HG03196 (cell line): ENCODE measurements around the gene XXYLT1.

Experiments
- ATAC-seq: cut with Tn5 transposase; IDR thresholded peaks from one replicate; pipeline ENCODE4 v1.9.1; 2021; ENCODE audit not compliant: unreplicated experiment

XXYLT1 gene

GRCh38 chr3:195209083-195209846 lies 61.7 kb downstream of the XXYLT1 start:
- ATAC-seq, result no peak

- no peak for ATAC-seq
Observed at GRCh38 chr3:195208631-195209030, 62.3 kb downstream of the XXYLT1 start.

DNA sequence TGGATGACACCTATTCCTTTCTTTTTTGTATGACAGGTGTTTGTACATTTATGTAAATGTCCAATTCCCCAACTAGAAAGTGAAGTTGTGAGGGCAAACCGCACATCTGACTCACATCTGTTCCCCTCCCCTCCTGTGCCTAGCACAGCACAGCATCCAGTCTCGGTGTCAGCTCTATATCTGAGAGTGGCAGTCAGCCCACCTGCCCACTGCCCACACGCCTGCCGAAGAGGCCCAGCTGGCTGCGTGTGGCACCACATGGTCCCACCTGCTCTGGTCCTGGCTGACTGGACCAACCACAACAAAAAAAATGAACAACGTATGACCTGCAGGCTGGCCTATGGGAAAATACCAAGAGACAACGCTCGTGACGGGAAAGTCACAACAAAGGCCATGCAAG lies 62.8 kb downstream of the XXYLT1 start:
- ATAC-seq, result peak; percentile 80

- ATAC-seq, result peak; percentile 34
Observed at GRCh38 chr3:195207731-195208130, 63.2 kb downstream of the XXYLT1 start.

DNA sequence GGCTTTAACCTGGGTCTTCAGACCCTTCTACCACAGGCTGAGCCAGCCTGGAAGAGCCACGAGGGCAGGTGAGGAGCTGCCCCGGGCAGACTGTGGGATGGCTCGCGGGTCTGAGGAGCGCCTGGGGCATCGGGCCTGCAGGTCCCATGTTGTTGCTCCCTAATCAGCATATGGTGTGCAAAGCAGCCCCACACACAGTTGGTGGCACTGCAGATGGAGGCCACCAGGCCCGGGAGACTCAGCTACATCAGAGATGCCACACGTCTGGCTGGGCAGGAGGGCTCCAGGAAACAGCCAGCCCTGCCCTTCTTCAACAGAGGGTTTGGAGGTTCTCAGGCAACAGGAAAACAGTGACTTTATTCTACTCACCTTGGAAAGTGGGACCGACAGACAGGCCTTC lies 63.9 kb downstream of the XXYLT1 start:
- no peak for ATAC-seq

- no peak for ATAC-seq
Observed at GRCh38 chr3:195204360-195205163, 66.4 kb downstream of the XXYLT1 start.

- no peak for ATAC-seq
Observed at GRCh38 chr3:195203606-195204005, 67.4 kb downstream of the XXYLT1 start.

- ATAC-seq, result no peak
Observed at GRCh38 chr3:195201295-195201694, 69.7 kb downstream of the XXYLT1 start.

DNA sequence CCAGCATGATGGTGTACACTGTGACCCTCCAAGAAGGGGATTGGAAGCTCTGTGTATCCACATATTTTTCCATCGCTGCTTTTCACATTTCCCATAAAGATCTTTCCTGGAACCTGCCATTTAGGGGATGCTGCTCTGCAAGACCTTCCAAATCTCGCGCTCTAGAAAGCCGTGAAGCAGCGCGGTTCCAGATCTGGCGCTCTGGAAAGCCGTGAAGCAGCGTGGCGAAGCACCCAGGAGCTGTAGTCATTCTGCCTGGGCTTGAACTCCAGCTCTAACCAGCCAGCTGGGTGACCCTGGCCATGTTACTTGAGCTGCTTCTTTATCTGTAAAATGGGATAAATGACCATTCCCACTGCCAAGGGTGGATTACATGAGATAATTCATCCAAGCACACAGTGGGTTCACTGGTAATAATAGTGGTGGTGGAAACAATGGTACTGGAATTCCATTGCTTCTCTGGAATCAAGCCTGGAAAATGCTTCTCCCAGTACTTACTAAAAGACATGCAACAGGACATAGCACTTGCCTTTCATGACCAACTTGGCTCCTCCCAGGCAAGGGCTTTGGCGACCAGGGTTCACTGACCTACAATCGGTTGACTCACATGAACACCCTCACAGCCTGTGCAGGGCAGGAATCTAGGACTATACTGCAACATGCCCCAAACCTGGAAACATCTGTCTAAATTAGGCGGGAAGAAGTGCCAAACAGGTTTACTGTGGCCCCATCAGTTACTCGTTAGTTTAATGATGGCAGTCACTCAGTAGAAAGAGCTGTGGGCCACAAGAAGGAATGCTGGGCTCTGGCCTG lies 70.7 kb downstream of the XXYLT1 start:
- no peak for ATAC-seq

DNA sequence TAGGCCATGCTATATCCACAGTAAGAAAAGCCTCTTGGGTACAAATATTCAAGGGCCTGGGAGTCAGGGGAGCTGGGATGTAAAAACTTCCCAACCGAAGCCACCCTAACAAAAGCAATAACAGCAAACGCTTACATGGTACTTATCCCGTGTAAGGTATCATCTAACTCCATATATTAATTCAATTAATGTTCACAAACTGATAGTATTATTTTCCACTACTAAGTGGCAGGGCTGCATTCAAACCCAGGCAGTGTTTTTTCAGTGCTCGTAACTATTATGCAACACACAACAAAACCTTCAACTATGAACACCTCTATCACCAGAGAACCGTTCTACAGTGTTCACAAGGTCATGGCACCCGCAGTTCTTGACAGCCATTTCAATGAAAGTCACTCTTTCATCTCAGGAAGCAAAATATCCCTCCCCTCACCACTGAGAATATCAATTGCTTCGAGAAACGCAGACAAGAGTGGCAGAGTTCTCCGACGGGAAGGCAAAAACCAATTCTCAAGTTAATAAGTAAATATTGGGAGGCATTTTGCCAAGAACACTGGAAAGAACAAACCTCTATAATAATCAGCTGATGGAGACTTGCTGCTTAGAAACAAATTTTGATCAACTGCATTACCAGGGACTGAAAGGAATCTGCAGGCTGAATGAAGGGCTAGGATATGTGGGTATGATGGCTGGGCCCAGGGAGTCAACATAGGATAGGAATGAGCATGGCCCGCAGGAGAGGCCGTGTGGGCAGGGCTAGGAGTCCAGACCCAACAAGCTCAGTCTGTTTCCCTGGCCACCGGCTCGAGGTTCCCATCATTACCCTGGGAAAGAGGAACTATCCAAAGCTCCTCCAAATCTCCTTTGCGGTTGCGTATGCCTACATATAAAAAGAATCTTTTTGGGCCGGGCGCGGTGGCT lies 72.3 kb downstream of the XXYLT1 start:
- ATAC-seq, result no peak

DNA sequence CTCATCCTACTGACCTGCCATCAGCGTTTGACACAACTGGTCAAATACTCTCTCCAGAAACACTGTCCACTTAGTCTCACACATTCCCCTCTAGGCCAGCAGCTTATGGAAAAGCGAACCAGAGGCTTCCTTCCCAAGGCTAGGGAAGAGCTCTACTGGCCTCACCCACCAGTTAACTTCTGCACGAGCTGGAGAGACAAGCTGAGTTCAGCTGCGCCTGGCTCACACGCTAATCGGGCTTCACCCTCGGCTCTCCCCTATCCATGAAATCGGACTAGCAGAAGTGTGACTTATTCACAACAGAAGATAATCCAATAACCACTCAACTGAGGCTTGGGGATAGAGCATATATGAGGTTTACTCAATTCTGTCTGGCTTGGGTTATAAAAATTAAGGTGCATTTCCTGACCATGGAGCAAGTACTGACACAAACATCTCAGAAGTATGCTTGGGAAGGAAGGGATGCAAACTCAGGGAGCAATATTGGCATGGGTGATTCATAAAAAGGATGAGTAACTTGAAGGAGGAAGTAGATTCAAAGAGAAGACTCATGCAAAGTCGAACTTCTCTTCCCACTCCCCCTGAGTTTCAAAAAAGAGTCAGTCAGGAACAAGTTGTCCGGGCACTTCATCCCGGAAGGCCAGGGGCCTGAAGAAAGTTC lies 73.1 kb downstream of the XXYLT1 start:
- ATAC-seq, result no peak

DNA sequence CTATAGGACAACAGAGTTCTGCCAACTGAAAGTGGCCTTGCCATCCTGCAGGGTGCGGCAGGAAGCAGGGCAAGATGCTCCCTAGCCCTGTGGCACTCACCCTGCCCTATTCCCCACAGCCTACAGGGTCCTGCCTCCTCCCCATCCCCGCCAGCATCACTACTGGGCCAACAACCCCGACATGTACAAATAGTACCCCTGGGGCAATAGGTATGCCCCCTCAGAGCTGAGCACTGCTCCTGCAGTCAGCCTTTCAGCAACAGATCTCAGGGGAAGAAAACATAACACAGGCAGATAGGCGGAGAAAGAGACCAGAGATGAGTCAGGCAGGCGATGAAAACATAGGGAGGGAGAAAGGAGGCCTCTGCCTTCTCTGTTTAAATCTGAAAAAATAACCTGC lies 74.7 kb downstream of the XXYLT1 start:
- ATAC-seq, result no peak

DNA sequence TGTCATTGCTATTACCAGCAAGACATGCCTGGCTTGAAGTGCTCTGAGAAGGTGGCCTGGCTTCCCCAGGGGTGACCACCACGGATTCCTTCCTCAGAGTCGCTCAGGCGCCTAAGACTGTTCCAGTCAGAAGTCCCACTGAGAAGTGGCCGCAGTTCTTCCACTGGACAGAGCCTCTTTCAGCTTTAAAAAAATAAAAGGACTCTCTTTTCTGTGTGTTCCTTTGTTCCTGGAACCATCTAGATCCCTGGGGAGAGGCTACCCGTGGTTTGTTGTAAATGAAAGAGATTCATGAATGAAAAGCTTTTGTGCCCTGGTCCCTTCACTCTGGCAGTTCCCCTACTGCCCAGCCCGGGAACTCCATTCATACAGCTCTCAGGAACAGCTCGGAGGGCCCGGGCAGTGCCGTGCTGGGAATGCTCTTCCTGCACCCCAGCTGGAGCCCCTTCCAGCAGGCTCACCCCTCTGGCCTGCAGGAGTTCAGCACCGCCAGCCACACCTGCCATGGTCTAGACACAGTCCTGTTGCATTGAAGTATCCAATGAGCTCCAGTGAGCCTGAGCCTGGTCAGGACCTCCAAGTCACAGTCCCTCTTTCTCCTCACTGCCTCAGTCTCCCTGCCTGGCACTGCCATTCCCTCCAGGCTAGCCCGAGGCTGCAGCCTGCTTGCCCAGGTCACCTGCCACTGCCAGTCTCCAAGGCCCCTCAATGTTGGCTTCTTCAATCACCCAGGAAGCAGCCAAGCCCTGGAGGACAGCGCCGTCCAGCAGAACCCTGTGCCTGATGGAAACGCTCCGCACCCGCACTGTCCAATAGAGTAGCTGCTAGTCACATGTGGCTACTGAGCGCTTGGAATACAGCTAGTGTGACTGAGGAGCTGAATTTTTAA lies 75.4 kb downstream of the XXYLT1 start:
- ATAC-seq, result no peak

GRCh38 chr3:195194559-195195206 lies 76.3 kb downstream of the XXYLT1 start:
- ATAC-seq, result no peak

DNA sequence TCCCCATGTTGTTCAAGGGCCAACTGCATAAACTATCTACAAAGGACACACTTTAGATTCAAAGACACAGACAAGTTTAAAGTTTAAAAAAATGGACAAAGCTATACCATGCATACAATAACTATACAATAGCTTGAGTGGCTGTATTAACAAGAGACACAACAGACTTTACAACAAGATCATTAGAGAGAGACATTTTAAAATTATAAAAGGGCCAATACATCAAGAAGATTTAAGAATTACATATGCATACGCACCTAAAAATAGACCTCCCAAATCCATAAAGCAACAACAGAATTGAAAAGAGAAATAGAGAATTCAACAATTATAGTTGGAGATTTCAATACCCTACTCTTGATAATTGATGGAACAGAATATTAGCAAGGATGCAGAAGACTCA lies 79.4 kb downstream of the XXYLT1 start:
- no peak for ATAC-seq

DNA sequence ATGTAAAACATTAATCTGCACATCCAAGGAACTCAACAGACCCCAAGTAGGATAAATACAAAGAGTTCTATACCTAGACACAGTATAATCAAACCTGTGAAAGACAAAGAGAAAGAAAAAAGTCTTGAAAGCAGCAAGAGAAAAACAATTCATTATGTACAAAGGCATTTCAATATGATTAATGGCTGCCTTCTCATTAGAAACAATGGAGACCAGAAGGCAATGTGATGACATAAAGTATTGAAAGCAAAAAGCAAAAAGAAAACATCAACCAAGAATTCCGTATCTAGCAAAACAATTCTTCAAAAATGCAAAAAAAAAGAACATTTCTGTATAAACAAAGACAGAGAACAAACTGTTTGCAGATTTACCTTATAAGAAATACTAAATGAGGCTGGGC lies 81.1 kb downstream of the XXYLT1 start:
- no peak for ATAC-seq

DNA sequence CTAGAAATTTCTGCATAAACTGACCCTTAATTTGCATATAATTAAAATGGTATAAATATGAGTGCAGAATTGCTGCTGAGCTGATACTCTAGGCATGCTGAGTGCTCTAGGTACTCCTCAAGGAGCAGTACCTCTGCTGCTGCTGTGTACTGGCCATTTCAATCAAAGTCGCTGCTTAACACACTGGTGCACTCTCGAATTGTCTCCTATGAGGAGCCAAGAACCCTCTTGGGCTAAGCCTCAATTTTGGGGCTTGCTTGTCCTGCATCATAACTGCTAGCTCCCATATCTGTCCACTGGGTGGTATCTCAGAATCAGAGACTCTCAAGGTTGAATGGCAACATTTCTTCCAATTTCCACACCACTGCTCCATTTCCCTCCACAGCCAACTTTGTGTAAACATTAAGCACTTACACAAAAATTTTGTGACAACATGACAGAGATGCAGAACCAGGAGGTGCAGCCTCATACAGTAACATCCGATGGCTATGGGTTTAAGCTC lies 82.5 kb downstream of the XXYLT1 start:
- no peak for ATAC-seq
